ENCODE results near the gene MAPK1. TPM values are rescaled to one million over a fixed set of nuclear protein-coding genes. Genes with fewer than 3 reads are reported as not detected.
A peak's percentile ranks its signal among the peaks of the same experiment; 100 is the strongest.

The MAPK1 gene
- total RNA-seq, 2 experiments from 2014 or later = 96.1 to 106 TPM

GRCh38 chr22:21771631-21771976 is 95.8 kb downstream of the MAPK1 start:
- H3K27me3 Mint-ChIP-seq = no peaks in the 10 kb centered on the region
- peaks cover 30% of the 10 kb centered on the region for H3K36me3 Mint-ChIP-seq
- H3K27ac Mint-ChIP-seq = no peak overlapping the region
- no peaks in the 10 kb centered on the region for H3K9me3 Mint-ChIP-seq
- peaks cover 24% of the 10 kb centered on the region for H3K4me1 Mint-ChIP-seq
- no peak overlapping the region for H3K4me3 Mint-ChIP-seq
- no peak for DNase-seq

DNA sequence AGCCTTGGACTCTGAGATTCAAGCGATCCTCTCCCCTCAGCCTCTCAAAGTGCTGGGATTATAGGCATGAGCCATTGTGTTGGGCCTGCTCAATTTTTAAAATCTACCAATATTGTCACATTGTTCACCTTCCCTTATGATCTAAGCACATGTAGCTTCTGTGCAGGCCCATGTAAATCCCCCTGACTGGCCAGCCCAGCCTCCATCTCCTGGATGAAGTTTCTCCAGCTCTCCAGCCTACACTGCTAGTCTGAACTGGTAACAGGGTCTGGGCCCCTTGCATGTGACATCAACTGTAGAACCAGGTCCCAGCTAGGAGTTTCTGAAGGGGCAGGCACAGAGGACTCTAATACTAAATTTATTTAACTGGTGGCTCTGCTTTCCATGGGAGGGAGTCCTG is 99.0 kb downstream of the MAPK1 start:
- H3K4me1 Mint-ChIP-seq = peaks cover 45% of the 10 kb centered on the region
- no peaks in the 10 kb centered on the region for H3K27me3 Mint-ChIP-seq
- H3K36me3 Mint-ChIP-seq = peaks cover 41% of the 10 kb centered on the region
- no peaks in the 10 kb centered on the region for H3K9me3 Mint-ChIP-seq
- peak overlapping the region; percentile 67 for H3K27ac Mint-ChIP-seq
- DNase-seq = no peak
- no peak overlapping the region for H3K4me3 Mint-ChIP-seq

DNA sequence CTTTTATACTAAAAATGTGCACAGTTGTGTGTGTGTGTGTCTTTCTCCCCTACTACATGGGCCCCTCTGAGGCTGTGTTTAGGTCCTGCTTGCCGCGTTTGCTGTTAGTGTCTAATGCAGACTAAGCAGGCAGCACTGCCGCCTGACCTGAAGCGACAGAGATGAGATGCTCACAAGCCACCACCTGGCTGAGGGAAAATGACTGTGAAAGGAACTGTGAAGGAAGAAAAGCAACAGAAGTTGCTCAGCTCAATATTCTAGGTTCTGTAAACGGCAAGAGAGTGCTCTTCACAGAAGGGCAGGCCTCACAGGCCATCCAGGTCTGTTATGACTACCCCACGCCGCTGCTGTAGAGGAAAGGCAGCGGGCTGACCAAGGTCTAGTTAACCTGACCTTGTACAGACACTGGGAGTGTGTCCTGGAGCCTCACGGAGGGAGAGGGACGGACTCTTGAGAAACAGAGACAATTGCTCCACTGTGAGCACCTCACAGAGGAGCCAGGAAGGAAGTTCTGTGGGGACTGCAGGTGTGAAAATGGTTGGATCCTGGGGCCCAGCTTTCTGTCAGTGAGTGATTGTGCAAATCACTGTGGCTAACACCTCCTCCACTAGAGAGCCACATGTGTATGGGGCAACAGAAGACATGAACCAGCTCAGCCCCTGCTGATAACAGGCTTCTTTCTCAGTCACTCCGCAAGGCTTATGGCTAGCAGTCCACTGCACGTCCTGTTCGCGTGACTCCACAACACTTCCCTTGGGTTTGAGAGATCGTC is 100.6 kb downstream of the MAPK1 start:
- peak overlapping the region; percentile 35 for H3K4me3 Mint-ChIP-seq
- H3K27ac Mint-ChIP-seq = peak overlapping the region; percentile 78
- DNase-seq = peak; percentile 70
- H3K27me3 Mint-ChIP-seq = no peaks in the 10 kb centered on the region
- no peaks in the 10 kb centered on the region for H3K9me3 Mint-ChIP-seq
- H3K4me1 Mint-ChIP-seq = peaks cover 55% of the 10 kb centered on the region
- peaks cover 43% of the 10 kb centered on the region for H3K36me3 Mint-ChIP-seq

DNA sequence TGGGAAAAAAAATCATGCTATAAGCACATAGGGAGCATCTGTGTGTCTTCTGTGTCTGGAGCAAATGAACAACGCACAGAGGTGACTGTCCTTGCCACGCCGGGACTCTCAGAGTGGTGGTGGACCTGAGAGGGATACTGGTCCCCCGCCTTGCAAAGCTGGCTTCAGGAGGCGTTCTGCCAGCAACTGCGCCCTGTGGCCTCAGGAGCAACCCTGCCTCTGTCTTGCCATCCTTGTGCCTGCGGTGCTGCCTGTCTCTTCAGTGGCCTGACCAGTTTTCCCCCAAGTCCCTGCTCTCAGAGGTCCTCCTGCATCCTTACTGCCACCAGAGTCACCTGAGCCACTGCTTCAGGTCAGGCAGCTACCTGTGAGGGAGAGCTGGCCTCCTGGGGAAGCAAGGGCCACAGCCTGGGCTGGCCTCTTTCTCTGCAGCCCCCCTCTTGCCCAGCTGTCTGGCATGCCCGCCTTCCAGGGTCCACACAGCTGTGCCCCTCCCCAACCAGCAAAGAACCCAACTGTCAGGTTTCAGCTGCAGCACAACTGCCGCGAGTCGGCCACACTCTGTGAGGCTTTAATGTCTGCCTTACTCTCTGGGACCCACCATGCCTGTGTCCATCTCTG is 101.4 kb downstream of the MAPK1 start:
- no peak for DNase-seq
- peaks cover 42% of the 10 kb centered on the region for H3K36me3 Mint-ChIP-seq
- no peak overlapping the region for H3K27ac Mint-ChIP-seq
- H3K27me3 Mint-ChIP-seq = no peaks in the 10 kb centered on the region
- no peak overlapping the region for H3K4me3 Mint-ChIP-seq
- H3K4me1 Mint-ChIP-seq = peaks cover 59% of the 10 kb centered on the region
- no peaks in the 10 kb centered on the region for H3K9me3 Mint-ChIP-seq

DNA sequence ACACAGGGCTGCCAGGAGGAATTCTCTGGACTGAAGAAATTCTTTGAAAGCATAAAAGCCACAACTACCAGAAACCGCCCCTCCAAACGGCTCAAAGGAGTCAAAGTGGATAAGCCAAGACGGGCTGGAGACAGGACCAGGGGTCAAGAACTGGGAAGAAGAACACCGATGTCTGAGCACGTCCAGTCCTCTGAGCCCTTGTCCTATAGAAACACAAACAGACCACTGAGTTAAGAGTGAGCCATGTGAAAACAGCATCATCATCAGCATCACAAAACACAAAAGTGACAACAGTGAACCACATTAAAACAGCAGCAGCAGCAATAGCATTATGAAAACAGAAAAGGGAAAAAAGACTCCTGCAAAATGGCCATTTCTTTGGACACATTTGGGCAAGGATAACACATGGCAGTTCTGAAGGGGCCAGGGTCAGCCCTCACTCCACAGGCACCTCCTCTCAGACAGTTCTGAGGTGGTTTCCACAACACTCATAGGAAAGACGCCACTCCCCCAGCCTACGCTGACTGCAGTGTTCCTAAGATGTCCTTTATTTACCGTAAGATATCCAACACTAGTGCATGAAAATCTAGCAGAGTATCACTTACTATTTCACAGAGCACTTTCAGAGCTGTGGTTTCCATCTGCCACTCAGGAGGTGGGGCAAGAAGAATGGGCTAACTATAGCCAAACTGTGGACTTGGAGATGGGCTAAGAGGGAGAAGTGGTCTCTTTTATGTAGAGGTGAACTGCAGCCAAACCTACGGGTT is 103.2 kb downstream of the MAPK1 start:
- H3K9me3 Mint-ChIP-seq = no peaks in the 10 kb centered on the region
- H3K36me3 Mint-ChIP-seq = peaks cover 37% of the 10 kb centered on the region
- H3K27ac Mint-ChIP-seq = no peak overlapping the region
- no peak overlapping the region for H3K4me3 Mint-ChIP-seq
- no peaks in the 10 kb centered on the region for H3K27me3 Mint-ChIP-seq
- H3K4me1 Mint-ChIP-seq = peaks cover 59% of the 10 kb centered on the region
- peak; percentile 16 for DNase-seq

GRCh38 chr22:21762712-21763581 is 104.5 kb downstream of the MAPK1 start:
- Mint-ChIP-seq H3K36me3 (peaks cover 34% of the 10 kb centered on the region), H3K4me3 (no peak overlapping the region), H3K4me1 (peaks cover 51% of the 10 kb centered on the region), H3K27ac (peak overlapping the region; percentile 71), H3K9me3 (no peaks in the 10 kb centered on the region), H3K27me3 (no peaks in the 10 kb centered on the region)
- peak; percentile 39 for DNase-seq

DNA sequence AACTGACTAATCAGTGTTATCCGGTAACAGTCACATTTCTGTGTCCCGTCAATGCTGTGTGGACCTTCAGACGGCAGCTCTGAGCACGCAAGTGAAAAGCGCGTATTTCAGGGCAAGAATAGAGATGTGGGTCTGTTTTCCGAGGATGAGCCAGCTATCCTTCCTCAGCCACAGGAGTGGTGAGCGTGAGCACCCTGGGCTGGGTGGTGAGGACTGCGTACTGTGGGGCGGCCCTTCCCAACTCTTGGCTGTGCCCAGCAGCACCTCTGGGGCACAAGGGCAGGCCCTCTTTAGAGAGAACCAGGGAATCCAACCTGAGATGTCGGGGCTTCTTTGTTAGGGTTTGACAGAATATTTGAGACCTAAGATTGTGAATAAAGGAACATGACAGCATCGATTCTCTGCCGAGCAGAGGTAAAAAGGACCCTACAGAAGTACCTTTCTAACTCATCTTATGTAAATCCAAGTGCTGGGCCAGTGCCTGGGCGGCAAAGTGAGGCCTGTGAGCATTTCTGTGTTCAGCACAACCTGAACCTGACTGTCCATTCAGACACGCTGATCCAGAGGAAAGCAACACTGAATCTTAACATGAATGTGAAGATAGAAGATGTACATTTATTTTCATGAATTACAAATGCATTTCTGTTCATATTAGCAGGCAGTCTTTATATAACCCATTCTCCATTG is 105.3 kb downstream of the MAPK1 start:
- Mint-ChIP-seq H3K27me3 (no peaks in the 10 kb centered on the region), H3K36me3 (peaks cover 32% of the 10 kb centered on the region), H3K27ac (peak overlapping the region; percentile 56)

GRCh38 chr22:21761086-21761485 is 106.4 kb downstream of the MAPK1 start:
- H3K27ac Mint-ChIP-seq = no peak overlapping the region
- no peak overlapping the region for H3K4me3 Mint-ChIP-seq
- peaks cover 34% of the 10 kb centered on the region for H3K4me1 Mint-ChIP-seq
- peaks cover 24% of the 10 kb centered on the region for H3K36me3 Mint-ChIP-seq
- H3K9me3 Mint-ChIP-seq = no peaks in the 10 kb centered on the region
- no peak for DNase-seq
- no peaks in the 10 kb centered on the region for H3K27me3 Mint-ChIP-seq

More for the DNA sequence above, 105.3 kb downstream of the MAPK1 start:
- DNase-seq = no peak
- H3K4me3 Mint-ChIP-seq = no peak overlapping the region
- H3K4me1 Mint-ChIP-seq = peaks cover 44% of the 10 kb centered on the region
- H3K9me3 Mint-ChIP-seq = no peaks in the 10 kb centered on the region

DNA sequence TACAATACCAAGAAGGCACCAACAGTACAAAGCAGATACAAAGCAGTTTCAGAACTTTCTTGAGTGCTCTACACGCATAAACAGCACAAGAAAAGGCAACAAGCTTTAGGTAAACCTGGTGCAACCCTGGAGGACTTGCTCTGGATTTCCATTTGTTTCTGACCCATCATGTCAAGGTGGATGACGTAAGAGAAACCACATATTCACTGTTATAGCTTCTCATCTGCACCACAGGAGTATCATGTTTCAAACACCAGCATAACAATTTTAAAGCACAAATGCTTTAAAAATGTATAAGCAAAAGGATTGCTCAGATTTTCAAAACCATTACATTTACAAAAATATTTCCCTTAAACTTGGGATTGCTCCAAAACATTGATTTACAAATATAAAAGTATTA is 106.8 kb downstream of the MAPK1 start:
- Mint-ChIP-seq H3K27ac (no peak overlapping the region), H3K27me3 (no peaks in the 10 kb centered on the region), H3K36me3 (peaks cover 22% of the 10 kb centered on the region), H3K9me3 (no peaks in the 10 kb centered on the region), H3K4me1 (peaks cover 36% of the 10 kb centered on the region), H3K4me3 (no peak overlapping the region)
- no peak for DNase-seq

GRCh38 chr22:21759646-21760376 is 107.6 kb downstream of the MAPK1 start:
- H3K36me3 Mint-ChIP-seq = peaks cover 19% of the 10 kb centered on the region
- peaks cover 32% of the 10 kb centered on the region for H3K4me1 Mint-ChIP-seq

DNA sequence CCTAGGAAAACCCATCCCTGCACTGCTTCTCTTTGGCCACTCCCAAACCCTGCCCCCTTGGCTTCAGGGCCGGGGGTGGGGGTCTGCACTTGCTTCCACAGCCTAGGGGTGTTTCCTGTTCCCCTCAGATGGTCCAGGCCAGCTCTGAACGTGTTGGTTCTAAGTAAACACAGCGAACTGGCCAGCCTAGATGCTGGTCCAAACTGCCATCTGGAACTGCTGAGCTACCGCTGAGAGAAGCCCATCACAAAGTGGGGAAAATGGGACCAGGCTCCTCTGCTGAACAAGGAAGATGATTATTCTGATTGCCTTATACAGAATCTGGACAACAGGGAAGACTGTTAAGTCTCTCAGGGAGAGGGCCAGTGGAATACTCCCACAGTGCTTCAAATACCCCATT is 108.4 kb downstream of the MAPK1 start:
- Mint-ChIP-seq H3K27ac (no peak overlapping the region), H3K4me3 (no peak overlapping the region), H3K4me1 (peaks cover 26% of the 10 kb centered on the region), H3K9me3 (no peaks in the 10 kb centered on the region), H3K36me3 (peaks cover 19% of the 10 kb centered on the region), H3K27me3 (no peaks in the 10 kb centered on the region)
- DNase-seq = no peak

More at GRCh38 chr22:21759646-21760376, 107.6 kb downstream of the MAPK1 start:
- no peak for DNase-seq
- Mint-ChIP-seq H3K4me3 (no peak overlapping the region), H3K27ac (no peak overlapping the region), H3K27me3 (no peaks in the 10 kb centered on the region), H3K9me3 (no peaks in the 10 kb centered on the region)

GRCh38 chr22:21758091-21758864 is 109.2 kb downstream of the MAPK1 start:
- Mint-ChIP-seq H3K4me3 (no peak overlapping the region), H3K27me3 (no peaks in the 10 kb centered on the region)

DNA sequence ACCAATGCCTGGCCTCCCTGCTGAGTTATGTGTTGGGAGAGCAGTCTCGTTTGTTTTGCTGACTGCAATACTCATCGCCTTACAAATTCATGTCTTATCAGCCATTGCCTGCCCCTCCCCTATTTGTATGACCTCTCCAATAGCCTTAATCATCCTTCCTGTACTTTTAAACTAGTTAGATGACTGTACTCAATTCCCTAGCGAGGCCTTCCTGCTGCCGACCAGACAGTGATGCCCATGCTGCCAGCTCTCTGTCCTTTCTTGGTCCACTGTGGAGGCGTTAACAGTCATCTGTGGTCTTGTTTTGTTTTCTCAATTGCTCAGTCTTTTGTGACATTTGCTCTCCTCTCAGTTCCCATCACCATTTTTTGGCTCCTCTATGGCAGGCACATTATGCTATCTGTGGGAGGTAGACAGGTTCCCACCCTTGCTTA is 111.6 kb downstream of the MAPK1 start:
- Mint-ChIP-seq H3K4me1 (peaks cover 7% of the 10 kb centered on the region), H3K27me3 (no peaks in the 10 kb centered on the region), H3K27ac (no peak overlapping the region), H3K9me3 (no peaks in the 10 kb centered on the region), H3K36me3 (peaks cover 8% of the 10 kb centered on the region), H3K4me3 (no peak overlapping the region)
- no peak for DNase-seq

More at GRCh38 chr22:21758091-21758864, 109.2 kb downstream of the MAPK1 start:
- Mint-ChIP-seq H3K36me3 (peaks cover 17% of the 10 kb centered on the region), H3K9me3 (no peaks in the 10 kb centered on the region), H3K27ac (no peak overlapping the region), H3K4me1 (peaks cover 18% of the 10 kb centered on the region)
- DNase-seq = no peak
